Osteoblast (primary cell): ENCODE results near the gene GPATCH1. TPM values are rescaled to one million over a fixed set of nuclear protein-coding genes. Genes with fewer than 3 reads are reported as not detected.
A peak's percentile ranks its signal among the peaks of the same experiment; 100 is the strongest.

ENCODE experiments used
- DNase-seq: peaks from one replicate; pipeline ENCODE4 v3.0.0; 2011; ENCODE audit warnings: low spot score, mixed read lengths; ENCODE audit not compliant: insufficient read length; ENCODE audit errors: missing footprints
- H2AFZ ChIP-seq: 2 replicates; pipeline ENCODE4 v1.6.0; 2011; ENCODE audit warnings: mild to moderate bottlenecking, low read length
- H3K27ac ChIP-seq: 2 replicates; pipeline ENCODE4 v1.5.1; 2011; ENCODE audit warnings: mild to moderate bottlenecking, low read depth, low read length, moderate library complexity
- H3K27me3 ChIP-seq: 2 replicates; pipeline ENCODE4 v1.6.0; 2012; ENCODE audit warnings: mild to moderate bottlenecking, control low read depth, inconsistent platforms, low read length, moderate library complexity; ENCODE audit not compliant: insufficient read depth
- H3K36me3 ChIP-seq: 2 replicates; pipeline ENCODE4 v1.5.1; 2011; ENCODE audit warnings: mild to moderate bottlenecking, low read length, control low read depth, moderate library complexity; ENCODE audit not compliant: insufficient read depth
- H3K4me1 ChIP-seq: 2 replicates; pipeline ENCODE4 v1.5.1; 2011; ENCODE audit warnings: mild to moderate bottlenecking, low read length, control low read depth, moderate library complexity; ENCODE audit not compliant: insufficient read depth
- H3K4me2 ChIP-seq: 2 replicates; pipeline ENCODE4 v1.6.0; 2011; ENCODE audit warnings: mild to moderate bottlenecking, low read length; ENCODE audit not compliant: insufficient read depth
- H3K4me3 ChIP-seq: fragments of 200-600 bp; sonication (generic); 3 replicates; pipeline ENCODE4 v1.5.1; 2012; ENCODE audit warnings: mild to moderate bottlenecking, low read length, inconsistent platforms; ENCODE audit not compliant: insufficient read depth
- H3K79me2 ChIP-seq: 2 replicates; pipeline ENCODE4 v1.6.0; 2012; ENCODE audit warnings: mild to moderate bottlenecking, low read length, control low read depth, inconsistent platforms; ENCODE audit not compliant: insufficient read depth
- H3K9me3 ChIP-seq: 2 replicates; pipeline ENCODE4 v1.5.1; 2011; ENCODE audit warnings: low read depth, low read length, control low read depth
- H4K20me1 ChIP-seq: 2 replicates; pipeline ENCODE4 v1.6.0; 2012; ENCODE audit warnings: mild to moderate bottlenecking, low read length, control low read depth; ENCODE audit not compliant: insufficient read depth
- total RNA-seq: library from RNA; depleted of rRNA; stranded (reverse); fragments of >200 nt; gene quantifications from 2 replicates; pipeline ENCODE4 v1.2.3, GENCODE V29; 2012
- TF ChIP-seq, protein P1 (sequence below): IDR thresholded peaks from 2 replicates; pipeline ENCODE4 v1.5.1; 2011; ENCODE audit warnings: mild to moderate bottlenecking, low read depth, low read length, moderate library complexity; ENCODE audit errors: extremely low read depth

Gene GPATCH1
- total RNA-seq, 1 donor = 6.2 TPM

GRCh38 chr19:33093420-33094210, 12.6 kb downstream of the GPATCH1 start:
- no peaks in the 10 kb centered on the region for H3K9me3 ChIP-seq
- H3K36me3 ChIP-seq = peaks cover 59% of the 10 kb centered on the region
- no peaks in the 10 kb centered on the region for H3K4me1 ChIP-seq
- no peaks in the 10 kb centered on the region for H3K27me3 ChIP-seq
- H3K79me2 ChIP-seq = no peaks in the 10 kb centered on the region
- peak; percentile 22 for DNase-seq
- no peak overlapping the region for H2AFZ ChIP-seq
- H4K20me1 ChIP-seq = no peaks in the 10 kb centered on the region
- H3K27ac ChIP-seq = no peak overlapping the region
- no peak overlapping the region for H3K4me2 ChIP-seq
- H3K4me3 ChIP-seq = no peak overlapping the region
- TF ChIP-seq, protein P1, sequence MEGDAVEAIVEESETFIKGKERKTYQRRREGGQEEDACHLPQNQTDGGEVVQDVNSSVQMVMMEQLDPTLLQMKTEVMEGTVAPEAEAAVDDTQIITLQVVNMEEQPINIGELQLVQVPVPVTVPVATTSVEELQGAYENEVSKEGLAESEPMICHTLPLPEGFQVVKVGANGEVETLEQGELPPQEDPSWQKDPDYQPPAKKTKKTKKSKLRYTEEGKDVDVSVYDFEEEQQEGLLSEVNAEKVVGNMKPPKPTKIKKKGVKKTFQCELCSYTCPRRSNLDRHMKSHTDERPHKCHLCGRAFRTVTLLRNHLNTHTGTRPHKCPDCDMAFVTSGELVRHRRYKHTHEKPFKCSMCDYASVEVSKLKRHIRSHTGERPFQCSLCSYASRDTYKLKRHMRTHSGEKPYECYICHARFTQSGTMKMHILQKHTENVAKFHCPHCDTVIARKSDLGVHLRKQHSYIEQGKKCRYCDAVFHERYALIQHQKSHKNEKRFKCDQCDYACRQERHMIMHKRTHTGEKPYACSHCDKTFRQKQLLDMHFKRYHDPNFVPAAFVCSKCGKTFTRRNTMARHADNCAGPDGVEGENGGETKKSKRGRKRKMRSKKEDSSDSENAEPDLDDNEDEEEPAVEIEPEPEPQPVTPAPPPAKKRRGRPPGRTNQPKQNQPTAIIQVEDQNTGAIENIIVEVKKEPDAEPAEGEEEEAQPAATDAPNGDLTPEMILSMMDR = no peak

- Histone ChIP-seq H2AFZ (no peak overlapping the region), H3K4me1 (no peaks in the 10 kb centered on the region), H3K27ac (no peak overlapping the region), H4K20me1 (no peaks in the 10 kb centered on the region), H3K4me2 (no peak overlapping the region), H3K27me3 (no peaks in the 10 kb centered on the region), H3K4me3 (no peak overlapping the region), H3K79me2 (no peaks in the 10 kb centered on the region), H3K9me3 (no peaks in the 10 kb centered on the region), H3K36me3 (peaks cover 53% of the 10 kb centered on the region)
- DNase-seq = peak; percentile 41
- TF ChIP-seq, protein P1 = no peak
Measured at GRCh38 chr19:33094436-33095067, 13.6 kb downstream of the GPATCH1 start.

GRCh38 chr19:33096005-33096404, 15.0 kb downstream of the GPATCH1 start:
- no peaks in the 10 kb centered on the region for H3K4me1 ChIP-seq
- H2AFZ ChIP-seq = no peak overlapping the region
- no peak overlapping the region for H3K4me3 ChIP-seq
- DNase-seq = peak; percentile 15
- no peaks in the 10 kb centered on the region for H4K20me1 ChIP-seq
- no peaks in the 10 kb centered on the region for H3K27me3 ChIP-seq
- H3K4me2 ChIP-seq = no peak overlapping the region
- no peaks in the 10 kb centered on the region for H3K79me2 ChIP-seq
- TF ChIP-seq, protein P1 = no peak
- H3K9me3 ChIP-seq = no peaks in the 10 kb centered on the region
- peaks cover 52% of the 10 kb centered on the region for H3K36me3 ChIP-seq
- no peak overlapping the region for H3K27ac ChIP-seq

GRCh38 chr19:33098055-33098534, 17.1 kb downstream of the GPATCH1 start:
- H3K79me2 ChIP-seq = no peaks in the 10 kb centered on the region
- H4K20me1 ChIP-seq = no peaks in the 10 kb centered on the region
- no peaks in the 10 kb centered on the region for H3K4me1 ChIP-seq
- no peak overlapping the region for H3K4me3 ChIP-seq
- no peak overlapping the region for H3K4me2 ChIP-seq
- H3K27ac ChIP-seq = no peak overlapping the region
- no peak for DNase-seq
- peaks cover 60% of the 10 kb centered on the region for H3K36me3 ChIP-seq
- no peaks in the 10 kb centered on the region for H3K9me3 ChIP-seq
- TF ChIP-seq, protein P1 = no peak
- H3K27me3 ChIP-seq = no peaks in the 10 kb centered on the region
- H2AFZ ChIP-seq = no peak overlapping the region
